Esophagus squamous epithelium (tissue), 5 donors: ENCODE results near the gene SFRP2. TPM values are rescaled to one million over a fixed set of nuclear protein-coding genes. Genes with fewer than 3 reads are reported as not detected.

ENCODE experiments used
- DNase-seq: peaks from one replicate; lab custom pipeline; 2025; lab: John Stamatoyannopoulos, UW
- H3K27ac ChIP-seq, 4 donors: fragments of 200-600 bp; sonication (generic); one replicate each; pipeline ENCODE4 v1.5.1; 2016 to 2019; ENCODE audit warnings: mild to moderate bottlenecking in 1 of 4
- H3K27me3 ChIP-seq, 4 donors: fragments of 200-600 bp; sonication (generic); 1 replicate in 3 of 4; 2 replicates in 1 of 4; pipeline versions ENCODE4 v1.5.1 to v1.6.0; 2017 to 2021; ENCODE audit warnings: antibody characterized with exemption in 1 of 4
- H3K36me3 ChIP-seq, 3 donors: fragments of 200-600 bp; sonication (generic); one replicate each; pipeline ENCODE4 v1.5.1; 2016 to 2019
- H3K4me1 ChIP-seq, 3 donors: fragments of 200-600 bp; sonication (generic); one replicate each; pipeline ENCODE4 v1.5.1; 2017 to 2019
- H3K4me3 ChIP-seq, 4 donors: fragments of 200-600 bp; sonication (generic); 1 replicate in 3 of 4; 2 replicates in 1 of 4; pipeline ENCODE4 v1.5.1; 2016 to 2019; ENCODE audit warnings: mild to moderate bottlenecking in 2 of 4, moderate library complexity in 1 of 4
- H3K9me3 ChIP-seq, 3 donors: fragments of 200-600 bp; sonication (generic); one replicate each; pipeline ENCODE4 v1.5.1; 2016 to 2019
- CTCF ChIP-seq, 6 experiments: fragments of 450-650 bp in 4 of 6; fragments of 200-600 bp in 2 of 6; sonication (generic) in 2 of 6; IDR thresholded peaks; one replicate each; pipeline ENCODE4 v1.5.1; 2016 to 2019; ENCODE audit warnings: antibody characterized with exemption in 6 of 6, mild to moderate bottlenecking in 4 of 6, moderate library complexity in 4 of 6
- POLR2A ChIP-seq, 4 donors: fragments of 450-650 bp; IDR thresholded peaks; one replicate each; pipeline ENCODE4 v1.6.1; 2017; ENCODE audit warnings: antibody characterized with exemption in 4 of 4, mild to moderate bottlenecking in 4 of 4, moderate library complexity in 3 of 4
- WGBS, 2 donors: methylation state at CpG; one replicate each; pipeline ENCODE4 v1.1.5; 2018; 5-methylcytosine and 5-hydroxymethylcytosine counted together
- intact Hi-C: fragments of 100-400 bp; cut with DNase I; formaldehyde crosslinking; loops from one replicate; pipeline ENCODE4 v1.15.0; 2022
- total RNA-seq, 4 donors: library from RNA; depleted of rRNA; stranded (reverse); fragments of >200 nt; gene quantifications; one replicate each; pipeline ENCODE4 v1.1.0, GENCODE V29; 2016
- donor health status: DM: yes; HTN: yes; CAD: no.

Gene SFRP2
- total RNA-seq, 4 donors from 2014 or later = 2.2 to 104 (median 13.3) TPM

GRCh38 chr4:153771046-153771445 lies 17.8 kb downstream of the SFRP2 start:
- no peak for DNase-seq
- Histone ChIP-seq H3K27ac (no peak overlapping the region), H3K4me3 (no peak overlapping the region), H3K9me3 (no peaks in the 10 kb centered on the region), H3K4me1 (no peaks in the 10 kb centered on the region), H3K36me3 (no peaks in the 10 kb centered on the region), H3K27me3 (no peaks in the 10 kb centered on the region)
- TF ChIP-seq POLR2A (IDR thresholded peaks at IDR 0.05) (no peak), CTCF (IDR thresholded peaks at IDR 0.05) (no peak)
- intact Hi-C loops = no loop called here

- Histone ChIP-seq H3K27me3 (peaks cover 0 to under 1% (median 0%) of the 10 kb centered on the region in 4 donors), H3K9me3 (no peaks in the 10 kb centered on the region), H3K27ac (no peak overlapping the region), H3K4me1 (no peaks in the 10 kb centered on the region), H3K4me3 (no peak overlapping the region), H3K36me3 (no peaks in the 10 kb centered on the region)
- no peak for DNase-seq
- TF ChIP-seq CTCF (IDR thresholded peaks at IDR 0.05) (no peak), POLR2A (IDR thresholded peaks at IDR 0.05) (no peak)
- intact Hi-C loops = no loop called here
- WGBS, 2 donors = 86 to 94% methylated on average over 6 of the region's 6 CpGs
Observed at GRCh38 chr4:153766758-153767157, 22.1 kb downstream of the SFRP2 start.

GRCh38 chr4:153765894-153766293 lies 23.0 kb downstream of the SFRP2 start:
- Histone ChIP-seq H3K27ac (no peak overlapping the region), H3K4me1 (no peaks in the 10 kb centered on the region), H3K9me3 (no peaks in the 10 kb centered on the region), H3K36me3 (no peaks in the 10 kb centered on the region), H3K27me3 (peaks cover 0 to 9% (median 0%) of the 10 kb centered on the region in 4 donors), H3K4me3 (no peak overlapping the region)
- TF ChIP-seq POLR2A (IDR thresholded peaks at IDR 0.05) = no peak
- TF ChIP-seq CTCF (IDR thresholded peaks at IDR 0.05) = no peak
- no peak for DNase-seq
- intact Hi-C loops = no loop called here
- WGBS, 2 donors = 81% methylated on average over 8 of the region's 8 CpGs

GRCh38 chr4:153764601-153765368 lies 24.1 kb downstream of the SFRP2 start:
- no peak for TF ChIP-seq POLR2A (IDR thresholded peaks at IDR 0.05)
- TF ChIP-seq CTCF (IDR thresholded peaks at IDR 0.05) = no peak
- Histone ChIP-seq H3K27ac (no peak overlapping the region), H3K4me1 (peaks cover 0 to 7% (median 5%) of the 10 kb centered on the region in 3 donors), H3K4me3 (no peak overlapping the region), H3K9me3 (no peaks in the 10 kb centered on the region), H3K27me3 (peaks cover 0 to 20% (median 0%) of the 10 kb centered on the region in 4 donors), H3K36me3 (no peaks in the 10 kb centered on the region)
- 56 to 63% methylated on average over 4 to 5 of the region's 5 CpGs for WGBS, 2 donors
- intact Hi-C loops = no loop called here
- DNase-seq = no peak

GRCh38 chr4:153763404-153763803 lies 25.5 kb downstream of the SFRP2 start:
- Histone ChIP-seq H3K27me3 (peaks cover 0 to 34% (median 0%) of the 10 kb centered on the region in 4 donors), H3K4me1 (peaks cover 5 to 16% (median 8%) of the 10 kb centered on the region in 3 donors), H3K4me3 (no peak overlapping the region), H3K36me3 (no peaks in the 10 kb centered on the region), H3K9me3 (no peaks in the 10 kb centered on the region), H3K27ac (no peak overlapping the region)
- no peak for TF ChIP-seq POLR2A (IDR thresholded peaks at IDR 0.05)
- TF ChIP-seq CTCF (IDR thresholded peaks at IDR 0.05) = peak in 1 of 6 experiments; percentile 27
- intact Hi-C loops = no loop called here
- 97% methylated on average over 1 of the region's 1 CpG for WGBS, 2 donors
- DNase-seq = no peak
